Activated gamma-delta T cell treated with anti-CD3 and anti-CD28 coated beads, Interleukin-2, amount 50 U/mL, for 16 hours (primary cell): Measurements from ENCODE around the gene KCNK17.
A peak's percentile ranks its signal among the peaks of the same experiment; 100 is the strongest.

ENCODE experiments used
- DNase-seq: peaks from one replicate; pipeline ENCODE4 v3.0.0-alpha.2; 2020; ENCODE audit warnings: low read depth

Gene KCNK17

DNA sequence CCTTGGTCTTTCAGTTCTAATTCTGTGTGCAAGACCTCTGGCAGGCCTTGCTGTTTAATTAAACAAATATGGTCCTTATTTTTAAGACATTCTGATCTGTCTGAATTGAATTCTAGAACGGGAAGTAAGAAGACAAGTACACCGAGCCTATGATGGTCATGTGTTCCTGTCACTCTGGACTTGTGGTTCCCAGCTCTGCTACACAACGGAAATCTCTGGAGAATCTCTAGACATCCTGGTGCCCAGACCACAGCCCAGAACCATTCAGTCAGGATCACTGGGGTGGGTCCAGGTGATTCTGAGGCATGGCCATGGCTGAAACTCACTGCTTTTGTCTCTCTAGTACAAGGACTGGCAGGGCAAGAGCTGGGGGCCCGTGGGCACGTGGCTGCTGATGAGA, 24.2 kb upstream of the KCNK17 start:
- DNase-seq = no peak

DNA sequence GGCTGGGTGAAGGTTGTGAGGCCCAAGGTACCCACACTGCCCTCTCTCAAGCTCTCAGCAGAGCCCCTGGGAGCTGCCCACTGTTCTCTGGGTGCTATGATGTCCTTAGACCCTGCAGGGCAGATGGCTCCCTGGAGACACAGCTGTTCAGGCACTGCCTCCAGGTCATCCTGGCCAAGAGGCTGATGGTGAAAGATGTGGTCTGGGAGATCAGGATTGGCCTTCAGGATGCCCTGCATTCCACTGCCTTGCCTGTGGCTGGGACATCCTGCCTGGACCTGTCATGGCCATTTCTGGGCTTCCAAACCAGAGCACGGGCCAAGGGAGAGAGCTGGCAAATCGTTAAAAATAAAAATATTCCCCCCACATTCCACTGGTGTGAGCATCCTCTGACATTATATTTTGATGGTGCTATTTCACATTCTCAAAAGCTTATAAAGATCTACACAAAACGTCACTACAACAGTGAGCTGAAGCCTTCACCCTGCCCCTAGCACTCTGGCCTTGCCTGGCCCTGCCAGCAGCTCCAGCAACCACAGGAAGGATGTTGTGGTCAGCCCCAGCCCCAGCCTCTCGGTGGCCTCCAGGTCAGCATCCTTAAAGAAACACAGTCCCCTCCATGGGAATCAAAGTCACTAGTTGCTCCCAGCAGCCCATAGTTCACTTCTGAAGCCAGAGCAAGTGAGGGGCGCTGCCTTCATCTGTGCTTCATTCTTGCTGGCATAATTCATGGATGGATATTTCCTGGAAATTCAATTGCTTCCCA, 21.7 kb upstream of the KCNK17 start:
- no peak for DNase-seq

- DNase-seq = no peak
Observed at GRCh38 chr6:39333644-39334438, 19.6 kb upstream of the KCNK17 start.

- no peak for DNase-seq
Observed at GRCh38 chr6:39330476-39330875, 16.3 kb upstream of the KCNK17 start.

GRCh38 chr6:39330057-39330456, 15.8 kb upstream of the KCNK17 start:
- DNase-seq = no peak

- DNase-seq = no peak
Observed at GRCh38 chr6:39328066-39328465, 13.8 kb upstream of the KCNK17 start.

DNA sequence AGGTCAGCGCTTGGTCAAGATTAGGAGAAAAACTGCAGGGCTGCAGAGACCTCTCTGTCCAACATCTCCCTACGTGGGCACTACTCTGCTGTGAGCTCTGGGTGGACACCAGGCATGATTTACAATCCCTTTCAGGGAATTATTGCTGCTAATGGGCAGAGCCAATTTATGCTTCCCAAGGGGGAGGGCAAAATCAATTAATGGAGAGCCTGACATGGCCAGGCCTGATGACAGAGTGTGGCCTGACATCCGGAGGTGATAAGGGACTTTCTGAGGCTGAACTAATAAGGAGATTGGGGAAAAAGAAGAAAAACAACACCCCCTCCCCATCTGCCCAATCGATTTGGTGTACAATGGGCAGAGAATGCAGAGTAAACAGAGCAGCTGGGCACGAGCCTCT, 13.3 kb upstream of the KCNK17 start:
- no peak for DNase-seq

GRCh38 chr6:39322306-39322850, 8.2 kb upstream of the KCNK17 start, which contains the start of gene KCNK16:
TSS of gene KCNK16 (minus strand) at chr6:39322702. CDS start at chr6:39322540, 162 bp downstream.
- DNase-seq = no peak

GRCh38 chr6:39321761-39322160, 7.5 kb upstream of the KCNK17 start:
- DNase-seq = no peak

DNA sequence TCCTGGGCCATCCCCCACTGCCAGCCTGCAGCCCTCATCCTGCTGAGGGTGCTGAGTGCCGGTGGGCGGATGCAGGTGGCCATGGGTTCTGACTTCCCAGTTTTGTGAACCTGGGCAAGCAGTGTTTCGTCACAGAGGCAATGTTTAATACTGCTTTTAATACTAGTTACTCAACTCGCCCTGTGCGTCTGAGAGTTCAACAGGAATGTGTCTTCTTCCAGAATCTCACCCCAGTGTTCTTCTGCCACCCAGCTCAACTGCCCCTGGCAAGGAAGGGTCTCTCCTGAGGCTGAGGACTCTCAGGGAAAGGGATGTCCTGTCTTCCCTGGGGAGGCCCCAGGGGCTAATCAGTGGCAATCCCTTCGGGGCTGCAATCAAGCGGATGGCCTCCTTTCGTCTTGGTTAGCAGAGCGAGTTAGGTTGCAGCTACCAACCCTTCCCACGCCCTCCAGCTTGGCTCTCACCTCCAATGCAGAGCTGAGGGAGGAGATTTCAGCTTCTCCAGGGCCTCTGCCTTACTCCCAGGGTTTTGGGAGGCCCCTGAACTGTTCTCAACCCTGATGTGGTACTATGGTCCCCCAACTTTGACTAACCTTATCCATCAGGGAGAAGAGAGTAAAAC, 6.3 kb upstream of the KCNK17 start:
- DNase-seq = no peak

- DNase-seq = no peak
Observed at GRCh38 chr6:39319621-39320362, 5.6 kb upstream of the KCNK17 start.

- DNase-seq = no peak
Observed at GRCh38 chr6:39317256-39317655, 3.0 kb upstream of the KCNK17 start.

- no peak for DNase-seq
Observed at GRCh38 chr6:39313526-39314272, 520 bp downstream of the KCNK17 start.

- DNase-seq = no peak
Observed at GRCh38 chr6:39312912-39313525, 1.2 kb downstream of the KCNK17 start.

GRCh38 chr6:39310542-39310941, 3.7 kb downstream of the KCNK17 start:
- DNase-seq = no peak

GRCh38 chr6:39309942-39310531, 4.2 kb downstream of the KCNK17 start:
- DNase-seq = peak; percentile 24

GRCh38 chr6:39307462-39307861, 6.8 kb downstream of the KCNK17 start:
- no peak for DNase-seq

GRCh38 chr6:39304951-39305350, 9.3 kb downstream of the KCNK17 start:
- no peak for DNase-seq

DNA sequence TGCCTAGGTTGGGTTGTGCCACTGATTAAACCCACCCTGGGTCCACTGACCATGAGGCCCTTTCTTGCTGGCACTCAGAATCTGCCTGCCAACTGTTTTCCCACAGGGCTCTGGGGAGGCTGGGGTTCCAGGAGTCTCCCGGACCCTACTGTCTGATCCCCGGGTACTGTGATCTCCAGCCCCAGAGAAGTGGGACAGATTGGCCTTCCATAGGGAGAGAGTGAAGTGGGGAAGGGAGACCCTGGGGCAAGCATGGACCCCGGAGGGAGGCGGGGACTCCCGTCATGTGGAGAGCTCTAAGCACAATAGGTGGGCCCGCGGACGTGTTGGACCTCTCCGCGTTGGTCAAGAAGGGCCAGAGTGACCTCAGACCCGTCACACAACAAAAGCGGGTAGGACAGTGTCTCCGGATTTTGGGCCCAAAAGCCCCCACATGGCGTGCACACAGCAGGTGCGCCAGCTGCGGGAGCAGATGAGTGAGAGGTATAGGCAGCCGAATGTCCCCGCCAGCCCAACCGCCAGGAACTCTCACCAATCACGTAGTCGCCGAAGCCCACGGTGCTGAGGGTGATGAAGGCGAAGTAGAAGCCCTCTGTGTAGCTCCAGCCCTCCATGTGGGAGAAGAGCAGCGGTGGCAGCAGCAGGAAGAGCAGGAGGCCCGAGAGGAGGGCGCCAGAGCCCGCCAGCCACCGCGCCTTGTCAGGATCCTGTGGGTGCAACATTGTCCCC, 10.6 kb downstream of the KCNK17 start:
- no peak for DNase-seq
